AG09319 (cell line): ENCODE measurements around the gene TSEN34.
"Not testable (repeated sequence)": the region's sequence is repeated elsewhere in the genome, so short reads cannot be mapped to it uniquely, and the experiment has no call there.

ENCODE experiments used
- DNase-seq: peaks from one replicate; pipeline ENCODE4 v3.0.0-alpha.2; 2010; ENCODE audit warnings: low read depth; ENCODE audit errors: extremely low read depth
- TF ChIP-seq, protein P1 (sequence below): IDR thresholded peaks from 2 replicates; pipeline ENCODE4 v1.5.1; 2011; ENCODE audit warnings: low read depth, mild to moderate bottlenecking, inconsistent platforms, low read length, moderate library complexity

TSEN34 gene

DNA sequence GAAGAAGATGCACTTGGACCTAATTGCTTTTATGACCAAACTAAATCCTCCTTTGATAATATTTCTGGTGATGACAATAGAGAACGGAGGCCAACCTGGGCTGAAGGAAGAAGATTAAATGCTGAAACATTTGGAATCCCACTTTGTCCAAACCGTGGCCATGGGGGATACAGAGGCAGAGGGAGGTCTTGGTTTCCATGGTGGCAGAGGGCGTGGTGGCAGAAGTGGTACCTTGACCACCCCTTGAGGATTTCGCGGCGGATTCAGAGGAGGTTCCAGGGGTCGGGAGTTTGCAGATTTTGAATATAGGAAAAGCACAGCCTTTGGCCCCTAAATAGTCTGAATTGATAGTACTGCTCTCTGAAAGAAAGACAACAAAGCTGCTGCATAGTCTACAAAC, 38.9 kb downstream of the TSEN34 start:
- TF ChIP-seq, protein P1, sequence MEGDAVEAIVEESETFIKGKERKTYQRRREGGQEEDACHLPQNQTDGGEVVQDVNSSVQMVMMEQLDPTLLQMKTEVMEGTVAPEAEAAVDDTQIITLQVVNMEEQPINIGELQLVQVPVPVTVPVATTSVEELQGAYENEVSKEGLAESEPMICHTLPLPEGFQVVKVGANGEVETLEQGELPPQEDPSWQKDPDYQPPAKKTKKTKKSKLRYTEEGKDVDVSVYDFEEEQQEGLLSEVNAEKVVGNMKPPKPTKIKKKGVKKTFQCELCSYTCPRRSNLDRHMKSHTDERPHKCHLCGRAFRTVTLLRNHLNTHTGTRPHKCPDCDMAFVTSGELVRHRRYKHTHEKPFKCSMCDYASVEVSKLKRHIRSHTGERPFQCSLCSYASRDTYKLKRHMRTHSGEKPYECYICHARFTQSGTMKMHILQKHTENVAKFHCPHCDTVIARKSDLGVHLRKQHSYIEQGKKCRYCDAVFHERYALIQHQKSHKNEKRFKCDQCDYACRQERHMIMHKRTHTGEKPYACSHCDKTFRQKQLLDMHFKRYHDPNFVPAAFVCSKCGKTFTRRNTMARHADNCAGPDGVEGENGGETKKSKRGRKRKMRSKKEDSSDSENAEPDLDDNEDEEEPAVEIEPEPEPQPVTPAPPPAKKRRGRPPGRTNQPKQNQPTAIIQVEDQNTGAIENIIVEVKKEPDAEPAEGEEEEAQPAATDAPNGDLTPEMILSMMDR: no peak
- DNase-seq: no peak

GRCh38 chr19:54231077-54231931, 40.2 kb downstream of the TSEN34 start:
- DNase-seq: peak; percentile 37

DNA sequence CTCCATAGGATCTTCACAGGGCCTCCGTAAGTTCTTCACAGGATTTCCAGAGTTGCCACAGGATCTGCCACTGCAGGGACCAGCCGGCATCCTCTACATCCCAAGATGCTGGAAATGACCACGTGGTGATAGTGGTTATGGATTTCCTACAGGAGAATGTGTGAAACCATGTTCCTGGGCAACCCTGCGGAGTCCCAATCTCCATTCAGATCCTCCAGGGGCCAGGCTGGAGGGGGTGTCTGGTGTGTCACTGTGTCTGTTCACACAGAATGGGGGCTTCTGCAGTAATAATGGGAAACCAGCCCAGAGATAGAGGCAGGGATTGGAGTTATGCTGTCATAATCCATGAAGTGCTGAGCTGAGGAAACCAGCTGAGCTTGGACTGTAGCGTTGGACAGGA, 42.8 kb downstream of the TSEN34 start:
- TF ChIP-seq, protein P1: no peak
- DNase-seq: no peak

More at GRCh38 chr19:54231077-54231931, 40.2 kb downstream of the TSEN34 start:
- TF ChIP-seq, protein P1: no peak; the same call in none of the 2 replicates

DNA sequence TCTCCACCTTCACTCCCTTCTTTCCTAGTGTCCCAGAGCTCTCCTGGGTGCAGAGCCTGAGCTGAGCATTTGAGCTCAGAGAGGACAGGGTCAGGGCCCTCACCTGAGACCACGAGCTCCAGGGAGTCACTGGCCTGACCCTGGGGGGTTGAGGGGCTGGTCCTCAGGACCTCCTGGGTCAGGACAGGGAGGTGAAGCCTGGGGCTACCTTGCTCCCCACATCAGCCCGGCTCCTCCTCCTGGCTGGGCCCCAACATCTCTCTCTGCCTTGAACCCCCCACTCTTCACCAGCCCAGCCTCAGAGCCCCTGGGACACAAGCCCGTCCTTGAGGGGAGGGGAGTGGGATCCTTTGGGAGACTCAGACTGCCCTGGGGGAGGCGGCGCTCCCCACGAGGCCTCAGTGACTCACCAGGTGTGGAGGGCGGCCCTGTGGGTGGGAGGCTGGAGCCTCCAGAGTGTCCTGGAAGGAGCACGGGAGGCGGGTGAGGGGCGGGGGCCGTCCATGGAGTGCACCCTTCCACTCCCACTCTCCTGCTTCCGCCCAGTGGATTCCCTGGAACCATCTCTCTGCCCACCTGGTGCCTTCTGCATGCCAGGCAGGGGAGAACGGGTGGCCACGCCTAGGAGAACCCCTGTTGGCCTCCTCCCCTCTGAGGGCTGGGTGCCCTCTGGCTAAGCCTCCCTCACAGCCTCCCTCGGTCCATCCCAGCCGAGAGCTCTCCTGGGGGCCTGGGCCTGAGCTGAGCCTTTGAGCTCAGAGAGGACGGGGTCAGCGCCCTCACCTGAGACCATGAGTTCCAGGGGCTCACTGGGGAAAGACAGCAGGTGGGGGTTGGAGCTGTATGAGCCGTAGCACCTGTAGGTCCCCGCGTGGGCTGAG, 48.6 kb downstream of the TSEN34 start:
- DNase-seq: not testable (repeated sequence)

DNA sequence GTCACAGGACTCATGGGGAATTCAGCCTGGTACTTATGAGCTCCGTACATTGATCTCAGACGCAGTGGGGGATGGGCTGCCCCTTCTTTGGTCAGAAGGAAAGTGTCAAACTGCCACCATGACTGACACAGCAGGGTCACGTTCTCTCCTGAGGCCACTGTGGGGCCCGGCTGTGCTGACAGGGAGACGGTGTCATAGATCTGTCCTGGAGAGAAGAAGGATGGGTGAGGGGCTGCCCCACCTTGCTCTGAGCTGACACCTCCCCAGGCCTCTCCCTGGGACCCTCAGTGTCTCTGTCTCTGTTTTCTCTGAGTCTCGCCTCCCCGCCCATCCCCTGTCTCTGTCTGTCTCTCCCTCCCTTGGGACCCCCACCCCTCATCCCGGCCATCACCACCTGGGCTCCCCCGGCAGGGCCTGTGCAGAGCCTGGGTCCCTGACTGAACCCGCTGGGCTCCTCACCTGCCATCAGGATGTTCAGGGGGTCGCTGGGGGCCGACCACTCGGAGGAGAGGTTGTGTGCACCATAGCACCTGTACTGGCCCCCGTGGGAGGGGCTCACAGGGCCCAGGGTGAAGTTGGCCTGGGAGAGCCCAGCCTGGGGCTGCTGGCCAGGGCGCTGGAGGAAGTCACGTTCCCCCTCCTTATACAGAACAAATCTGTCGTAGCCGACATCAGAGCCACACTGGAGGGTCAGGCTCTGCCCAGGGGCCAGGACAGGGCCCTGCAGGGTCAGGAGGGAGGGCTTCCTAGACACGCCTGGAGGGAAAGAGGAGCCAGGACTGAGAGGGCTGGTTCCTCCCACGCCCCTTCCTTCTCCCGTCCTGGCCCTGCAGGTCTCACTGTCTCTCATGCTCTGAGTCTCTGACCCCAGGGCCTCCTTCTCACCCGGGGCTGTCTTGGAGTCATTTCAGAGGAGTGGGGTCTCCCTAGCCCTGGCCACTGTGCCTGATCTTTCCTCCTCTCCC, 49.5 kb downstream of the TSEN34 start:
- not testable (repeated sequence) for DNase-seq

DNA sequence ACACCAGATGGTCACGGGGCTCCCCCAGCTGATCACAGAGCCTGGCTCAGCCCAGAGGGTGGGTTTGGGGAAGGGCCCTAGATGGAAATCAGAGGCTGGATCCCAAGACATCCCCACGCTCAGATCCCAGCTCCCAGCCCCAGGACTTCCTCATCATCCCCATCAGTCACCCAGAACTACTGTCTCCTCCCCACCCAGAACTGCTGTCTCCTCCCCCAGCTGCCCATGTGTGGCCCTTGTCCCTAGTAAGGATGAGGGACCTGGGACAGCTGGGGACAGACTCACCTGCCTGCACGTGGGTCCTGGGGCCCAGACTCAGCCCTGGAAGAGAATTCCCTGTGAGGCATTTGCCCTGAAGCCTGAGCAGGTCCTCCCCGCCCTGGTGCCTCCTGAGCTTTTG, 51.1 kb downstream of the TSEN34 start:
- not testable (repeated sequence) for DNase-seq

- DNase-seq: not testable (repeated sequence)
These were observed 51.5 kb downstream of the TSEN34 start, which contains the start of gene LILRA6 for GRCh38 chr19:54242646-54243045. Gene LILRA6, minus strand, starts transcription at chr19:54242790.

DNA sequence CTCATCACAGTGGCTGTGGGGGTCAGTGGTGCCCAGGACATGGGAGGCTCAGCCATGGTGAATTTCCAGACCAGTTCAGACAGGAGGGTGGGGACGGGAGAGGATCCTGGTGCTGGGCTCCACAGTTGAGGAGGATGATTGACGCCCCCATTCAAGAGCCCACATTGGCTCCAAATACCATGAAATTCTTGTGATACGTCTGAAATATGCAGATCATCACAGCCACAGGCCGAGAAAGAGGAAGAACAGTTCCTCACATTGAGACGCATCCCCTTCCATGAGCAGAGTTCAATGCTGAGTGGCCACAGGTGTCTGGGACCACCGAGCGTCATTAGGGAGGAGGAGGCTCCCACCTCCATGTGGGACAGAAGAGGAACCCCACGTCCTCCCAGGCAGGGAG, 52.7 kb downstream of the TSEN34 start:
- not testable (repeated sequence) for DNase-seq
